HepG2 (cell line): ENCODE data around the gene VPS11. TPM values are rescaled to one million over a fixed set of nuclear protein-coding genes. Genes with fewer than 3 reads are reported as not detected.

ENCODE experiments used
- KDM4B ChIP-seq: sonication (generic); formaldehyde crosslinking; IDR thresholded peaks from 2 replicates; pipeline ENCODE4 v1.4.0; 2020; ENCODE audit warnings: missing genetic modification reagents
- RBFOX2 ChIP-seq: fragments of 200-400 bp; formaldehyde crosslinking; IDR thresholded peaks from 2 replicates; pipeline ENCODE4 v1.6.1; 2017; ENCODE audit warnings: low read depth, mild to moderate bottlenecking, low read length
- SRY ChIP-seq: sonication (generic); formaldehyde crosslinking; IDR thresholded peaks from 2 replicates; pipeline ENCODE4 v1.8.0; 2022; ENCODE audit warnings: mild to moderate bottlenecking, missing genetic modification reagents
- ZNF510 ChIP-seq: sonication (generic); formaldehyde crosslinking; IDR thresholded peaks from 2 replicates; pipeline ENCODE4 v1.4.0; 2020; ENCODE audit warnings: low read depth, mild to moderate bottlenecking, missing genetic modification reagents
- polyA plus RNA-seq, 8 experiments: library from polyadenylated mRNA; depleted of rRNA in 3 of 8; stranded (reverse) in 7 of 8; unstranded in 1 of 8; fragments of >200 nt; fragmentation: Illumina TruSeq in 4 of 8; extraction: Trizol in 4 of 8; gene quantifications; 2 replicates each; pipeline versions ENCODE4 v1.2.1 to v1.2.3, GENCODE V29; 2011 to 2016; ENCODE audit warnings: low read depth in 4 of 8, missing spikeins in 1 of 8, mixed read lengths in 1 of 8; ENCODE audit not compliant: insufficient read depth in 1 of 8
- total RNA-seq, 5 experiments: library from RNA; depleted of rRNA; stranded (reverse); fragments of >200 nt; fragmentation: Illumina TruSeq; extraction: Trizol; gene quantifications; 2 replicates each; pipeline ENCODE4 v1.2.3, GENCODE V29; 2016; ENCODE audit warnings: low read depth in 1 of 5
- TF ChIP-seq, protein P1 (sequence below): sonication (generic); formaldehyde crosslinking; IDR thresholded peaks from one replicate; pipeline ENCODE4 v1.5.1; 2020; ENCODE audit warnings: mild to moderate bottlenecking, missing genetic modification reagents; ENCODE audit errors: not compliant biosample characterization
- TF ChIP-seq, protein P2 (sequence below): sonication (generic); formaldehyde crosslinking; IDR thresholded peaks from 2 replicates; pipeline ENCODE4 v1.4.0; 2020; ENCODE audit warnings: mild to moderate bottlenecking, missing genetic modification reagents
- TF ChIP-seq, protein P3 (sequence below): sonication (generic); formaldehyde crosslinking; IDR thresholded peaks from 2 replicates; pipeline ENCODE4 v1.4.0; 2020; ENCODE audit warnings: missing genetic modification reagents
- TF ChIP-seq, protein P4 (sequence below): IDR thresholded peaks from 2 replicates; pipeline ENCODE4 v1.6.1; 2016; ENCODE audit warnings: missing compliant biosample characterization, missing genetic modification reagents, borderline replicate concordance

The VPS11 gene
- total and polyA plus RNA-seq, 2 of the 13 experiments (the other 11 are each of a cell fraction or from before 2014, with no cell fraction given), result 13.7 to 21.6 TPM

DNA sequence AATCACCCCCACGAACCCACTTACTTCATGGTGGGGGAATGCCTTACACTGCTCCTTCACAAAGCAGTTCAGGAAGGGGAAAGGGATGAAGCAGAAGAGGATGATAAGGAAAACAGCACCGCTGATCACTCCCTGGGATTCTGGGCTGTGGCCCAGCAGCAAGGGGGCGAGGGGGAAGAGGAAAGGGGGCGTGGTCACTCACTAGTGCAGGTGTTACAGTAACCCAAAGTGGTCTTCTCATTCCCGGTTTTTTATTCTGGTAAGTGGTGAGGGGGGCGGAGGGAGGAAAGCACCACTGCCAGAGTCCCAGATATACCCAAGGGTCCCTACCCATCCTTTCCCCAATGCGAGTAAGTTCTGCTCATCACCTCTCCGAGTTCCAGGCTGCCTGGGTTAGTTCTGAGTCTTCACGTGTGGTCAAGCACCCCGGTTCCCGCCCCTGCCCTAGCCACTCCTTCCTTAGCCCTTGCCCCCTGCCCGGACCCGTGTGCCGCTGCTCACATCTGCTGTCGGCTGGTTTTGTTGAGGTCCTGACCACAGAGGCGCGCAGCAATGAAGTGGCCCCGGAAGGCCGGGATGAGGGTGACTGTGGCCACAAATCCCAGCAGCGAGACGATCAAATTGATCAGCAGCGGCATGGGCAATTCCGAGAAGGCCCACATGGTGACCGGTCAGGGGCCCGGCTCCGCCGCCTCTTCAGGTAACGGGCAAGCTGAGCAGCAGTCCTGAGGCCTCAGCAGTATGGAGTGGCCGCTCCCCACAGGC, 33.6 kb downstream of the VPS11 start (continued):
- TF ChIP-seq, protein P1, sequence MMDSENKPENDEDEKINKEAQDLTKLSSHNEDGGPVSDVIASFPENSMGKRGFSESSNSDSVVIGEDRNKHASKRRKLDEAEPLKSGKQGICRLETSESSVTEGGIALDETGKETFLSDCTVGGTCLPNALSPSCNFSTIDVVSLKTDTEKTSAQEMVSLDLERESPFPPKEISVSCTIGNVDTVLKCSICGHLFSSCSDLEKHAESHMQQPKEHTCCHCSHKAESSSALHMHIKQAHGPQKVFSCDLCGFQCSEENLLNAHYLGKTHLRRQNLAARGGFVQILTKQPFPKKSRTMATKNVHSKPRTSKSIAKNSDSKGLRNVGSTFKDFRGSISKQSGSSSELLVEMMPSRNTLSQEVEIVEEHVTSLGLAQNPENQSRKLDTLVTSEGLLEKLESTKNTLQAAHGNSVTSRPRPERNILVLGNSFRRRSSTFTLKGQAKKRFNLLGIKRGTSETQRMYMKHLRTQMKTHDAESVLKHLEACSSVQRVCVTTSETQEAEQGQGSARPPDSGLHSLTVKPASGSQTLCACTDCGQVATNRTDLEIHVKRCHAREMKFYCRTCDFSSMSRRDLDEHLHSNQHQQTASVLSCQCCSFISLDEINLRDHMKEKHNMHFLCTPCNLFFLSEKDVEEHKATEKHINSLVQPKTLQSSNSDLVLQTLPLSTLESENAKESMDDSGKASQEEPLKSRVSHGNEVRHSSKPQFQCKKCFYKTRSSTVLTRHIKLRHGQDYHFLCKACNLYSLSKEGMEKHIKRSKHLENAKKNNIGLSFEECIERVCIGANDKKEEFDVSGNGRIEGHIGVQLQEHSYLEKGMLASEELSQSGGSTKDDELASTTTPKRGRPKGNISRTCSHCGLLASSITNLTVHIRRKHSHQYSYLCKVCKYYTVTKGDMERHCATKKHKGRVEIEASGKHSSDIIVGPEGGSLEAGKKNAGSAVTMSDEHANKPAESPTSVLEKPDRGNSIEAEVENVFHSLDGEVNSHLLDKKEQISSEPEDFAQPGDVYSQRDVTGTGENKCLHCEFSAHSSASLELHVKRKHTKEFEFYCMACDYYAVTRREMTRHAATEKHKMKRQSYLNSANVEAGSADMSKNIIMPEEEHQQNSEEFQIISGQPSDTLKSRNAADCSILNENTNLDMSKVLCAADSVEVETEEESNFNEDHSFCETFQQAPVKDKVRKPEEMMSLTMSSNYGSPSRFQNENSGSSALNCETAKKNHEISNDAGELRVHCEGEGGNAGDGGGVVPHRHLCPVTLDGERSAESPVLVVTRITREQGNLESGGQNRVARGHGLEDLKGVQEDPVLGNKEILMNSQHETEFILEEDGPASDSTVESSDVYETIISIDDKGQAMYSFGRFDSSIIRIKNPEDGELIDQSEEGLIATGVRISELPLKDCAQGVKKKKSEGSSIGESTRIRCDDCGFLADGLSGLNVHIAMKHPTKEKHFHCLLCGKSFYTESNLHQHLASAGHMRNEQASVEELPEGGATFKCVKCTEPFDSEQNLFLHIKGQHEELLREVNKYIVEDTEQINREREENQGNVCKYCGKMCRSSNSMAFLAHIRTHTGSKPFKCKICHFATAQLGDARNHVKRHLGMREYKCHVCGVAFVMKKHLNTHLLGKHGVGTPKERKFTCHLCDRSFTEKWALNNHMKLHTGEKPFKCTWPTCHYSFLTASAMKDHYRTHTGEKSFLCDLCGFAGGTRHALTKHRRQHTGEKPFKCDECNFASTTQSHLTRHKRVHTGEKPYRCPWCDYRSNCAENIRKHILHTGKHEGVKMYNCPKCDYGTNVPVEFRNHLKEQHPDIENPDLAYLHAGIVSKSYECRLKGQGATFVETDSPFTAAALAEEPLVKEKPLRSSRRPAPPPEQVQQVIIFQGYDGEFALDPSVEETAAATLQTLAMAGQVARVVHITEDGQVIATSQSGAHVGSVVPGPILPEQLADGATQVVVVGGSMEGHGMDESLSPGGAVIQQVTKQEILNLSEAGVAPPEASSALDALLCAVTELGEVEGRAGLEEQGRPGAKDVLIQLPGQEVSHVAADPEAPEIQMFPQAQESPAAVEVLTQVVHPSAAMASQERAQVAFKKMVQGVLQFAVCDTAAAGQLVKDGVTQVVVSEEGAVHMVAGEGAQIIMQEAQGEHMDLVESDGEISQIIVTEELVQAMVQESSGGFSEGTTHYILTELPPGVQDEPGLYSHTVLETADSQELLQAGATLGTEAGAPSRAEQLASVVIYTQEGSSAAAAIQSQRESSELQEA (CRISPR knock-in tag), result peak; percentile 48
- TF ChIP-seq SRY (CRISPR knock-in tag) (0 out of 2 replicates have a peak, but pooled peaks have one; percentile 47), KDM4B (CRISPR knock-in tag) (0 out of 2 replicates have a peak, but pooled peaks have one; percentile 11), RBFOX2 (peak; percentile 59; the same call in 1 of the 2 replicates), ZNF510 (peak; percentile 58; the same call in 1 of the 2 replicates)
- TF ChIP-seq, protein P2, sequence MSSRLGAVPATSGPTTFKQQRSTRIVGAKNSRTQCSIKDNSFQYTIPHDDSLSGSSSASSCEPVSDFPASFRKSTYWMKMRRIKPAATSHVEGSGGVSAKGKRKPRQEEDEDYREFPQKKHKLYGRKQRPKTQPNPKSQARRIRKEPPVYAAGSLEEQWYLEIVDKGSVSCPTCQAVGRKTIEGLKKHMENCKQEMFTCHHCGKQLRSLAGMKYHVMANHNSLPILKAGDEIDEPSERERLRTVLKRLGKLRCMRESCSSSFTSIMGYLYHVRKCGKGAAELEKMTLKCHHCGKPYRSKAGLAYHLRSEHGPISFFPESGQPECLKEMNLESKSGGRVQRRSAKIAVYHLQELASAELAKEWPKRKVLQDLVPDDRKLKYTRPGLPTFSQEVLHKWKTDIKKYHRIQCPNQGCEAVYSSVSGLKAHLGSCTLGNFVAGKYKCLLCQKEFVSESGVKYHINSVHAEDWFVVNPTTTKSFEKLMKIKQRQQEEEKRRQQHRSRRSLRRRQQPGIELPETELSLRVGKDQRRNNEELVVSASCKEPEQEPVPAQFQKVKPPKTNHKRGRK (CRISPR knock-in tag), result no peak
- TF ChIP-seq, protein P3, sequence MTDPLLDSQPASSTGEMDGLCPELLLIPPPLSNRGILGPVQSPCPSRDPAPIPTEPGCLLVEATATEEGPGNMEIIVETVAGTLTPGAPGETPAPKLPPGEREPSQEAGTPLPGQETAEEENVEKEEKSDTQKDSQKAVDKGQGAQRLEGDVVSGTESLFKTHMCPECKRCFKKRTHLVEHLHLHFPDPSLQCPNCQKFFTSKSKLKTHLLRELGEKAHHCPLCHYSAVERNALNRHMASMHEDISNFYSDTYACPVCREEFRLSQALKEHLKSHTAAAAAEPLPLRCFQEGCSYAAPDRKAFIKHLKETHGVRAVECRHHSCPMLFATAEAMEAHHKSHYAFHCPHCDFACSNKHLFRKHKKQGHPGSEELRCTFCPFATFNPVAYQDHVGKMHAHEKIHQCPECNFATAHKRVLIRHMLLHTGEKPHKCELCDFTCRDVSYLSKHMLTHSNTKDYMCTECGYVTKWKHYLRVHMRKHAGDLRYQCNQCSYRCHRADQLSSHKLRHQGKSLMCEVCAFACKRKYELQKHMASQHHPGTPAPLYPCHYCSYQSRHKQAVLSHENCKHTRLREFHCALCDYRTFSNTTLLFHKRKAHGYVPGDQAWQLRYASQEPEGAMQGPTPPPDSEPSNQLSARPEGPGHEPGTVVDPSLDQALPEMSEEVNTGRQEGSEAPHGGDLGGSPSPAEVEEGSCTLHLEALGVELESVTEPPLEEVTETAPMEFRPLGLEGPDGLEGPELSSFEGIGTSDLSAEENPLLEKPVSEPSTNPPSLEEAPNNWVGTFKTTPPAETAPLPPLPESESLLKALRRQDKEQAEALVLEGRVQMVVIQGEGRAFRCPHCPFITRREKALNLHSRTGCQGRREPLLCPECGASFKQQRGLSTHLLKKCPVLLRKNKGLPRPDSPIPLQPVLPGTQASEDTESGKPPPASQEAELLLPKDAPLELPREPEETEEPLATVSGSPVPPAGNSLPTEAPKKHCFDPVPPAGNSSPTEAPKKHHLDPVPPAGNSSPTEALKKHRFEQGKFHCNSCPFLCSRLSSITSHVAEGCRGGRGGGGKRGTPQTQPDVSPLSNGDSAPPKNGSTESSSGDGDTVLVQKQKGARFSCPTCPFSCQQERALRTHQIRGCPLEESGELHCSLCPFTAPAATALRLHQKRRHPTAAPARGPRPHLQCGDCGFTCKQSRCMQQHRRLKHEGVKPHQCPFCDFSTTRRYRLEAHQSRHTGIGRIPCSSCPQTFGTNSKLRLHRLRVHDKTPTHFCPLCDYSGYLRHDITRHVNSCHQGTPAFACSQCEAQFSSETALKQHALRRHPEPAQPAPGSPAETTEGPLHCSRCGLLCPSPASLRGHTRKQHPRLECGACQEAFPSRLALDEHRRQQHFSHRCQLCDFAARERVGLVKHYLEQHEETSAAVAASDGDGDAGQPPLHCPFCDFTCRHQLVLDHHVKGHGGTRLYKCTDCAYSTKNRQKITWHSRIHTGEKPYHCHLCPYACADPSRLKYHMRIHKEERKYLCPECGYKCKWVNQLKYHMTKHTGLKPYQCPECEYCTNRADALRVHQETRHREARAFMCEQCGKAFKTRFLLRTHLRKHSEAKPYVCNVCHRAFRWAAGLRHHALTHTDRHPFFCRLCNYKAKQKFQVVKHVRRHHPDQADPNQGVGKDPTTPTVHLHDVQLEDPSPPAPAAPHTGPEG (CRISPR knock-in tag), result peak; percentile 51; the same call in 1 of the 2 replicates
- TF ChIP-seq, protein P4, sequence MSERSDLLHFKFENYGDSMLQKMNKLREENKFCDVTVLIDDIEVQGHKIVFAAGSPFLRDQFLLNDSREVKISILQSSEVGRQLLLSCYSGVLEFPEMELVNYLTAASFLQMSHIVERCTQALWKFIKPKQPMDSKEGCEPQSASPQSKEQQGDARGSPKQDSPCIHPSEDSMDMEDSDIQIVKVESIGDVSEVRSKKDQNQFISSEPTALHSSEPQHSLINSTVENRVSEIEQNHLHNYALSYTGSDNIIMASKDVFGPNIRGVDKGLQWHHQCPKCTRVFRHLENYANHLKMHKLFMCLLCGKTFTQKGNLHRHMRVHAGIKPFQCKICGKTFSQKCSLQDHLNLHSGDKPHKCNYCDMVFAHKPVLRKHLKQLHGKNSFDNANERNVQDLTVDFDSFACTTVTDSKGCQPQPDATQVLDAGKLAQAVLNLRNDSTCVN (CRISPR knock-in tag), result 0 out of 2 replicates have a peak, but pooled peaks have one; percentile 31
